GM12891 (cell line): Measurements from ENCODE around the gene TRPC4AP.

ENCODE experiments used
- PAX5 ChIP-seq: IDR thresholded peaks from 2 replicates; pipeline ENCODE4 v1.6.1; 2011; ENCODE audit warnings: low read length, moderate library complexity, mild to moderate bottlenecking; ENCODE audit not compliant: insufficient read depth, severe bottlenecking
- POLR2A ChIP-seq: IDR thresholded peaks from 2 replicates; pipeline ENCODE4 v1.6.1; 2011; ENCODE audit warnings: low read depth, low read length, control low read depth
- POLR2AphosphoS5 ChIP-seq: IDR thresholded peaks from 2 replicates; pipeline ENCODE4 v1.6.1; 2011; ENCODE audit warnings: low read depth, low read length, control low read depth
- SPI1 ChIP-seq: IDR thresholded peaks from 2 replicates; pipeline ENCODE4 v1.6.1; 2011; ENCODE audit warnings: low read depth, low read length, control low read depth
- TAF1 ChIP-seq: IDR thresholded peaks from 2 replicates; pipeline ENCODE4 v1.6.1; 2011; ENCODE audit warnings: low read depth, low read length, control low read depth

- TF ChIP-seq TAF1 (no peak), POLR2AphosphoS5 (no peak), POLR2A (no peak), SPI1 (no peak), PAX5 (no peak)
These were observed 14.3 kb upstream of the TRPC4AP start for GRCh38 chr20:35106827-35107380.
